Gastrocnemius medialis (tissue), 4 donors: ENCODE data around the gene MACROD2. TPM values are rescaled to one million over a fixed set of nuclear protein-coding genes. Genes with fewer than 3 reads are reported as not detected.

Experiments used
- ATAC-seq, 2 donors: fragments of 150-250 bp; one replicate each; pipeline ENCODE4 v1.9.1; 2016
- DNase-seq, 2 donors: peaks; one replicate each; pipeline ENCODE4 v3.0.0-alpha.2; 2019
- H3K27ac ChIP-seq, 4 donors: fragments of 200-600 bp; sonication (generic); 1 replicate in 1 of 4; 2 replicates in 3 of 4; pipeline ENCODE4 v1.5.1; 2016 to 2018; ENCODE audit warnings: mild to moderate bottlenecking in 2 of 4, moderate library complexity in 1 of 4
- H3K27me3 ChIP-seq, 3 donors: fragments of 200-600 bp; sonication (generic) in 2 of 3; 1 replicate in 1 of 3; 2 replicates in 2 of 3; pipeline versions ENCODE4 v1.5.1 to v1.6.0; 2016 to 2019; ENCODE audit warnings: mild to moderate bottlenecking in 1 of 3, moderate library complexity in 1 of 3
- H3K36me3 ChIP-seq, 2 donors: fragments of 200-600 bp; sonication (generic) in 1 of 2; one replicate each; pipeline ENCODE4 v1.5.1; 2017 to 2018
- H3K4me1 ChIP-seq, 2 donors: fragments of 200-600 bp; sonication (generic) in 1 of 2; one replicate each; pipeline ENCODE4 v1.5.1; 2016 to 2017; ENCODE audit warnings: mild to moderate bottlenecking in 2 of 2
- H3K4me3 ChIP-seq, 4 donors: fragments of 200-600 bp; sonication (generic) in 3 of 4; 1 replicate in 1 of 4; 2 replicates in 3 of 4; pipeline ENCODE4 v1.5.1; 2016 to 2019; ENCODE audit warnings: mild to moderate bottlenecking in 2 of 4
- H3K9me3 ChIP-seq, 3 donors: fragments of 200-600 bp; sonication (generic) in 2 of 3; 1 replicate in 1 of 3; 2 replicates in 2 of 3; pipeline ENCODE4 v1.5.1; 2016 to 2019
- CTCF ChIP-seq, 5 experiments: fragments of 450-650 bp in 3 of 5; fragments of 200-600 bp in 2 of 5; sonication (generic) in 2 of 5; IDR thresholded peaks in 4 of 5; conservative IDR thresholded peaks in 1 of 5; 1 replicate in 4 of 5; 2 replicates in 1 of 5; pipeline ENCODE4 v1.5.1; 2016 to 2019; ENCODE audit warnings: antibody characterized with exemption in 5 of 5, mild to moderate bottlenecking in 3 of 5, moderate library complexity in 3 of 5
- POLR2A ChIP-seq, 2 donors: fragments of 450-650 bp; IDR thresholded peaks; one replicate each; pipeline ENCODE4 v1.6.1; 2017; ENCODE audit warnings: antibody characterized with exemption in 2 of 2, mild to moderate bottlenecking in 2 of 2, moderate library complexity in 2 of 2
- in situ Hi-C, 4 donors: fragments of 200-750 bp; cut with MboI; loops; one replicate each; pipeline versions ENCODE4 v1.15.0 to v1.8.0; 2017; ENCODE audit warnings: low sequenced_read_pairs in 4 of 4
- intact Hi-C: fragments of 100-400 bp; cut with DNase I; formaldehyde crosslinking; loops from one replicate; pipeline ENCODE4 v1.15.1; 2023; ENCODE audit warnings: low total_unique reads
- total RNA-seq, 4 donors: library from RNA; depleted of rRNA; stranded (reverse); fragments of >200 nt; gene quantifications; one replicate each; pipeline versions ENCODE4 v1.1.0 to v1.2.3, GENCODE V29; 2016

The MACROD2 gene
- total RNA-seq, 4 donors from 2014 or later: 1.8 to 10.2 (median 3.6) TPM

- in situ Hi-C loops (no loop called here), intact Hi-C loops (no loop called here)
- ATAC-seq (no peak), DNase-seq (no peak)
- Histone ChIP-seq H3K27me3 (no peaks in the 10 kb centered on the region), H3K36me3 (no peaks in the 10 kb centered on the region), H3K4me3 (no peak overlapping the region), H3K27ac (no peak overlapping the region), H3K9me3 (no peaks in the 10 kb centered on the region), H3K4me1 (peaks cover 0 to 7% of the 10 kb centered on the region in 2 donors)
- no peak for TF ChIP-seq POLR2A (IDR thresholded peaks at IDR 0.05)
- TF ChIP-seq CTCF (IDR thresholded peaks at IDR 0.05 in 4 of 5, conservative IDR thresholded peaks at IDR 0.05 in 1 of 5): no peak
These were observed 427.6 kb downstream of the MACROD2 start for GRCh38 chr20:14422892-14423291.

- in situ Hi-C loops (no loop called here), intact Hi-C loops (no loop called here)
- Histone ChIP-seq H3K9me3 (no peaks in the 10 kb centered on the region), H3K27ac (no peak overlapping the region), H3K4me1 (no peaks in the 10 kb centered on the region), H3K27me3 (no peaks in the 10 kb centered on the region), H3K36me3 (no peaks in the 10 kb centered on the region), H3K4me3 (no peak overlapping the region)
- DNase-seq: no peak
- TF ChIP-seq CTCF (IDR thresholded peaks at IDR 0.05 in 4 of 5, conservative IDR thresholded peaks at IDR 0.05 in 1 of 5) (no peak), POLR2A (IDR thresholded peaks at IDR 0.05) (no peak)
- no peak for ATAC-seq
These were observed 436.3 kb downstream of the MACROD2 start for GRCh38 chr20:14431568-14431967.

GRCh38 chr20:14432085-14432484 is 436.8 kb downstream of the MACROD2 start:
- no peaks in the 10 kb centered on the region for H3K9me3 ChIP-seq
- intact Hi-C loops (no loop called here), in situ Hi-C loops (no loop called here)
- no peak overlapping the region for H3K27ac ChIP-seq
- no peaks in the 10 kb centered on the region for H3K4me1 ChIP-seq
- H3K36me3 ChIP-seq: no peaks in the 10 kb centered on the region
- DNase-seq (no peak), ATAC-seq (no peak)
- TF ChIP-seq POLR2A (IDR thresholded peaks at IDR 0.05) (no peak), CTCF (IDR thresholded peaks at IDR 0.05 in 4 of 5, conservative IDR thresholded peaks at IDR 0.05 in 1 of 5) (no peak)
- no peak overlapping the region for H3K4me3 ChIP-seq
- no peaks in the 10 kb centered on the region for H3K27me3 ChIP-seq

- in situ Hi-C loops (no loop called here), intact Hi-C loops (no loop called here)
- Histone ChIP-seq H3K27ac (no peak overlapping the region), H3K27me3 (no peaks in the 10 kb centered on the region), H3K9me3 (no peaks in the 10 kb centered on the region), H3K36me3 (no peaks in the 10 kb centered on the region), H3K4me3 (no peak overlapping the region), H3K4me1 (no peaks in the 10 kb centered on the region)
- TF ChIP-seq CTCF (IDR thresholded peaks at IDR 0.05 in 4 of 5, conservative IDR thresholded peaks at IDR 0.05 in 1 of 5): no peak
- TF ChIP-seq POLR2A (IDR thresholded peaks at IDR 0.05): no peak
- ATAC-seq (no peak), DNase-seq (no peak)
These were observed 437.3 kb downstream of the MACROD2 start for GRCh38 chr20:14432597-14432996.

- Histone ChIP-seq H3K9me3 (no peaks in the 10 kb centered on the region), H3K36me3 (no peaks in the 10 kb centered on the region), H3K27ac (no peak overlapping the region), H3K4me1 (no peaks in the 10 kb centered on the region), H3K4me3 (no peak overlapping the region), H3K27me3 (no peaks in the 10 kb centered on the region)
- intact Hi-C loops: no loop called here
- ATAC-seq (no peak), DNase-seq (no peak)
- TF ChIP-seq POLR2A (IDR thresholded peaks at IDR 0.05): no peak
- TF ChIP-seq CTCF (IDR thresholded peaks at IDR 0.05 in 4 of 5, conservative IDR thresholded peaks at IDR 0.05 in 1 of 5): no peak
- in situ Hi-C loops: no loop called here
These were observed 439.2 kb downstream of the MACROD2 start for GRCh38 chr20:14434384-14435136.
